CD14-positive monocyte (primary cell): Measurements from ENCODE around the gene MYO1E. TPM values are rescaled to one million over a fixed set of nuclear protein-coding genes. Genes with fewer than 3 reads are reported as not detected.
"Not testable (repeated sequence)": the region's sequence is repeated elsewhere in the genome, so short reads cannot be mapped to it uniquely, and the experiment has no call there.

Experiments
- DNase-seq, 3 donors: peaks; one replicate each; pipeline ENCODE4 v3.0.0-alpha.2; 2011 to 2022
- H2AFZ ChIP-seq: 2 replicates; pipeline ENCODE4 v1.6.0; 2012; ENCODE audit warnings: mild to moderate bottlenecking, low read depth, low read length, inconsistent platforms; ENCODE audit not compliant: insufficient read depth, poor library complexity, severe bottlenecking
- H3K27ac ChIP-seq, 2 donors: 1 replicate in 1 of 2; 2 replicates in 1 of 2; pipeline ENCODE4 v1.5.1; 2012 to 2013; ENCODE audit warnings: low read length in 2 of 2, control low read depth in 1 of 2, inconsistent platforms in 1 of 2, low read depth in 1 of 2, mild to moderate bottlenecking in 1 of 2
- H3K27me3 ChIP-seq, 2 donors: one replicate each; pipeline versions ENCODE4 v1.6.0 to v1.6.1; 2011 to 2013; ENCODE audit warnings: low read length in 2 of 2; ENCODE audit not compliant: control insufficient read depth in 2 of 2, insufficient read depth in 2 of 2
- H3K36me3 ChIP-seq, 2 donors: replicated peaks in 1 of 2; 1 replicate in 1 of 2; 2 replicates in 1 of 2; pipeline versions ENCODE4 v1.5.1 to v1.6.1; 2012 to 2013; ENCODE audit warnings: low read length in 2 of 2, control low read depth in 1 of 2, inconsistent platforms in 1 of 2, mild to moderate bottlenecking in 1 of 2; ENCODE audit not compliant: insufficient read depth in 2 of 2, control insufficient read depth in 1 of 2
- H3K4me1 ChIP-seq, 2 donors: 1 replicate in 1 of 2; 2 replicates in 1 of 2; pipeline versions ENCODE4 v1.5.1 to v1.6.1; 2012 to 2013; ENCODE audit warnings: low read length in 2 of 2, control low read depth in 1 of 2, inconsistent platforms in 1 of 2, mild to moderate bottlenecking in 1 of 2, moderate library complexity in 1 of 2; ENCODE audit not compliant: insufficient read depth in 2 of 2, control insufficient read depth in 1 of 2
- H3K4me2 ChIP-seq: replicated peaks from 2 replicates; pipeline ENCODE3; 2012; ENCODE audit warnings: low read length, moderate library complexity, mild to moderate bottlenecking; ENCODE audit not compliant: poor library complexity, severe bottlenecking; ENCODE audit errors: extremely low read depth
- H3K4me3 ChIP-seq, 3 experiments: fragments of 200-600 bp in 1 of 3; sonication (generic) in 1 of 3; replicated peaks in 1 of 3; 1 replicate in 2 of 3; 2 replicates in 1 of 3; pipeline ENCODE4 v1.5.1; 2011 to 2013; ENCODE audit warnings: low read length in 3 of 3, mild to moderate bottlenecking in 3 of 3, control low read depth in 2 of 3, low read depth in 2 of 3, inconsistent platforms in 1 of 3, moderate library complexity in 1 of 3
- H3K79me2 ChIP-seq: 2 replicates; pipeline ENCODE4 v1.6.0; 2012; ENCODE audit warnings: mild to moderate bottlenecking, control low read depth, inconsistent platforms, low read length, moderate library complexity; ENCODE audit not compliant: insufficient read depth
- H3K9ac ChIP-seq: 2 replicates; pipeline ENCODE4 v1.6.0; 2017; ENCODE audit warnings: low read length, mild to moderate bottlenecking; ENCODE audit not compliant: insufficient read depth, poor library complexity, severe bottlenecking
- H3K9me3 ChIP-seq, 2 donors: replicated peaks in 1 of 2; 1 replicate in 1 of 2; 2 replicates in 1 of 2; pipeline versions ENCODE4 v1.5.1 to v1.6.1; 2012 to 2013; ENCODE audit warnings: low read length in 2 of 2, control low read depth in 1 of 2; ENCODE audit not compliant: control insufficient read depth in 1 of 2, insufficient read depth in 1 of 2
- H4K20me1 ChIP-seq: 2 replicates; pipeline ENCODE4 v1.6.0; 2012; ENCODE audit warnings: mild to moderate bottlenecking, low read length, control low read depth, moderate library complexity; ENCODE audit not compliant: insufficient read depth
- H3K27ac Mint-ChIP-seq, 7 donors: one replicate each; pipeline ENCODE4 v1.8.0; 2020; ENCODE audit warnings: mild to moderate bottlenecking in 7 of 7, mixed read lengths in 7 of 7, moderate library complexity in 6 of 7, inconsistent platforms in 2 of 7
- H3K27me3 Mint-ChIP-seq, 3 donors: one replicate each; pipeline ENCODE4 v1.8.0; 2021 to 2022; ENCODE audit warnings: low read depth in 3 of 3, mild to moderate bottlenecking in 3 of 3, mixed read lengths in 3 of 3, moderate library complexity in 3 of 3, inconsistent platforms in 1 of 3
- H3K36me3 Mint-ChIP-seq, 2 donors: one replicate each; pipeline ENCODE4 v1.8.0; 2020; ENCODE audit warnings: mixed read lengths in 2 of 2, inconsistent platforms in 1 of 2, mild to moderate bottlenecking in 1 of 2
- H3K4me1 Mint-ChIP-seq: one replicate; pipeline ENCODE4 v1.8.0; 2020; ENCODE audit warnings: mild to moderate bottlenecking, mixed read lengths
- H3K4me3 Mint-ChIP-seq, 2 donors: one replicate each; pipeline ENCODE4 v1.8.0; 2020; ENCODE audit warnings: mild to moderate bottlenecking in 2 of 2, mixed read lengths in 2 of 2, moderate library complexity in 1 of 2
- H3K9me3 Mint-ChIP-seq, 7 donors: one replicate each; pipeline ENCODE4 v1.8.0; 2020 to 2022; ENCODE audit warnings: mixed read lengths in 7 of 7, mild to moderate bottlenecking in 6 of 7, moderate library complexity in 6 of 7, inconsistent platforms in 2 of 7
- WGBS: methylation state at CpG from one replicate; pipeline ENCODE4 v1.1.5; 2013; ENCODE audit warnings: missing lambda C conversion rate; ENCODE audit not compliant: insufficient coverage; 5-methylcytosine and 5-hydroxymethylcytosine counted together
- intact Hi-C, 2 donors: fragments of 100-400 bp; cut with micrococcal nuclease; formaldehyde crosslinking; loops; one replicate each; pipeline versions ENCODE4 v1.15.0 to v1.15.1; 2023
- polyA plus RNA-seq, 3 donors: library from polyadenylated mRNA; depleted of rRNA in 1 of 3; unstranded in 2 of 3; stranded (reverse) in 1 of 3; fragments of 300-500 nt in 2 of 3; fragments of >200 nt in 1 of 3; fragmentation: Illumina TruSeq in 2 of 3; gene quantifications; 1 replicate in 2 of 3; 2 replicates in 1 of 3; pipeline ENCODE4 v1.2.3, GENCODE V29; 2012 to 2021
- TF ChIP-seq, protein P1 (sequence below): fragments of 200-600 bp; IDR thresholded peaks from one replicate; pipeline ENCODE4 v1.8.0; 2022; ENCODE audit warnings: antibody characterized with exemption, mild to moderate bottlenecking

The MYO1E gene
- polyA plus RNA-seq, 3 donors = 5.5 to 16.2 (median 6.2) TPM

- no peak overlapping the region for H3K4me3 Mint-ChIP-seq
- no peaks in the 10 kb centered on the region for H3K27me3 Mint-ChIP-seq
- no peaks in the 10 kb centered on the region for H3K9me3 Mint-ChIP-seq
- peaks cover 9% of the 10 kb centered on the region for H4K20me1 ChIP-seq
- no peak for DNase-seq
- H3K27ac Mint-ChIP-seq = peak overlapping the region in 1 of 7 donors; percentile 63
- WGBS = 36% methylated on average over 3 of the region's 5 CpGs
- no peak overlapping the region for H3K4me2 ChIP-seq
- H3K4me3 ChIP-seq = no peak overlapping the region
- H3K4me1 Mint-ChIP-seq = peaks cover 23% of the 10 kb centered on the region
- no peaks in the 10 kb centered on the region for H3K79me2 ChIP-seq
- no peaks in the 10 kb centered on the region for H3K36me3 Mint-ChIP-seq
- no peaks in the 10 kb centered on the region for H3K36me3 ChIP-seq
- no peak overlapping the region for H3K27ac ChIP-seq
- peaks cover 15 to 17% of the 10 kb centered on the region in 2 donors for H3K4me1 ChIP-seq
- no peak overlapping the region for H3K9ac ChIP-seq
- TF ChIP-seq, protein P1, sequence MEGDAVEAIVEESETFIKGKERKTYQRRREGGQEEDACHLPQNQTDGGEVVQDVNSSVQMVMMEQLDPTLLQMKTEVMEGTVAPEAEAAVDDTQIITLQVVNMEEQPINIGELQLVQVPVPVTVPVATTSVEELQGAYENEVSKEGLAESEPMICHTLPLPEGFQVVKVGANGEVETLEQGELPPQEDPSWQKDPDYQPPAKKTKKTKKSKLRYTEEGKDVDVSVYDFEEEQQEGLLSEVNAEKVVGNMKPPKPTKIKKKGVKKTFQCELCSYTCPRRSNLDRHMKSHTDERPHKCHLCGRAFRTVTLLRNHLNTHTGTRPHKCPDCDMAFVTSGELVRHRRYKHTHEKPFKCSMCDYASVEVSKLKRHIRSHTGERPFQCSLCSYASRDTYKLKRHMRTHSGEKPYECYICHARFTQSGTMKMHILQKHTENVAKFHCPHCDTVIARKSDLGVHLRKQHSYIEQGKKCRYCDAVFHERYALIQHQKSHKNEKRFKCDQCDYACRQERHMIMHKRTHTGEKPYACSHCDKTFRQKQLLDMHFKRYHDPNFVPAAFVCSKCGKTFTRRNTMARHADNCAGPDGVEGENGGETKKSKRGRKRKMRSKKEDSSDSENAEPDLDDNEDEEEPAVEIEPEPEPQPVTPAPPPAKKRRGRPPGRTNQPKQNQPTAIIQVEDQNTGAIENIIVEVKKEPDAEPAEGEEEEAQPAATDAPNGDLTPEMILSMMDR = no peak
- no peaks in the 10 kb centered on the region for H3K9me3 ChIP-seq
- no peak overlapping the region for H2AFZ ChIP-seq
- H3K27me3 ChIP-seq = no peaks in the 10 kb centered on the region
- intact Hi-C loops = no loop called here
Measured at GRCh38 chr15:59280855-59281254, 91.8 kb downstream of the MYO1E start.

DNA sequence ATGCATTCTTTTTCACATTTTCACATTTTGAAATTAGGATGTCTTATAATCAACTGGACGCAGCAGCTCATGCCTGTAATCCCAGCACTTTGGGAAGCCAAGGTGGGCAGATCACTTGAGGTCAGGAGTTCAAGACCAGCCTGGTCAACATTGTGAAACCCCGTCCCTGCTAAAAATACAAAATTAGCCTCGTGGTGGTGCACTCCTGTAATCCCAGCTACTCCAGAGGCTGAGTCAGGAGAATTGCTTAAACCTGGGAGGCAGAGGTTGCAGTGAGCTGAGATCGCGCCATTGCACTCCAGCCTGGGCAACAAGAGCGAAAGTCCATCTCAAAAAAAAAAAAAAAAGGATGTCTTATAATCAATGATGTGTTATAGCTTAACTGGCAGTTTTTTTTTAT, 92.4 kb downstream of the MYO1E start:
- H3K4me3 ChIP-seq, H3K27me3 ChIP-seq, H3K36me3 ChIP-seq, H3K4me3 Mint-ChIP-seq, H3K9me3 ChIP-seq, H2AFZ ChIP-seq, intact Hi-C loops, H4K20me1 ChIP-seq, H3K79me2 ChIP-seq, H3K27ac Mint-ChIP-seq, DNase-seq, H3K9ac ChIP-seq, H3K36me3 Mint-ChIP-seq, H3K27me3 Mint-ChIP-seq, H3K9me3 Mint-ChIP-seq, H3K4me2 ChIP-seq, H3K27ac ChIP-seq: not testable (repeated sequence)
- H3K4me1 Mint-ChIP-seq = peaks cover 23% of the 10 kb centered on the region
- peaks cover 15 to 17% of the 10 kb centered on the region in 2 donors for H3K4me1 ChIP-seq
- WGBS = 51% methylated on average over 3 of the region's 6 CpGs
